Measurements from ENCODE around the gene CORIN. TPM values are rescaled to one million over a fixed set of nuclear protein-coding genes. Genes with fewer than 3 reads are reported as not detected.
"Not testable (repeated sequence)": the region's sequence is repeated elsewhere in the genome, so short reads cannot be mapped to it uniquely, and the experiment has no call there.

The CORIN gene
- total RNA-seq, 1 donor from 2014 or later: 0.61 TPM

DNA sequence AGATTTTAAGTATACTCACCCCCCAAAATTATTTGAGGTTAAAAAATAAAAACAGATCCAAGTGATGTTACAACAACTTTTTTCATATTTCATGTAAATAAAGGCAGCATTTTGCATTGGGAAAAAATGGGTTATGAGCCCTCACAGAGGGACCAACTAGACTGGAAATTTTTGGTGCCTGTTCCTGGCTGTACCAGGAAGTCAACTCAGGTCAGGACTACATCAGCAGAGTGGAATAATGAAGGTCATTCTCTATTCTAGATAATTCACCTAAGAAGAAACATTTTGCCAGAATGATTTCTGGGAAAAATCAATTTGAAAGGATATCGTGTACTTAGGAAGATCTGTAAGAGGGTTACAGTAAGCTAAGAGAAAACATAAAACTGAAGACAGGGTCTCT is 66.8 kb downstream of the CORIN start:
- no peak for DNase-seq (ENCODE audit: low spot score)

DNA sequence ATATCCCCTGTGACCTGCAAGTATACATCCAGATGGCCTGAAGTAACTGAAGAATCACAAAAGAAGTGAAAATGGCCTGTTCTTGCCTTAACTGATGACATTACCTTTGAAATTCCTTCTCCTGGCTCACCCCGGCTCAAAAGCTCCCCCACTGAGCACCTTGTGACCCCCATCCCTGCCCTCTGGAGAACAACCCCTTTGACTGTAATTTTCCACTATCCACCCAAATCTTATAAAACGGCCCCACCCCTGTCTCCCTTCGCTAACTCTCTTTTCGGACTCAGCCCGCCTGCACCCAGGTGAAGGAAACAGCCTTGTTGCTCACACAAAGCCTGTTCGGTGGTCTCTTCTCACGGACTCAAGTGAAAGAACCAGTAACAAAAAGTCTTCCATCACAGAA is 69.9 kb downstream of the CORIN start:
- not testable (repeated sequence) for DNase-seq (ENCODE audit: low spot score)

DNA sequence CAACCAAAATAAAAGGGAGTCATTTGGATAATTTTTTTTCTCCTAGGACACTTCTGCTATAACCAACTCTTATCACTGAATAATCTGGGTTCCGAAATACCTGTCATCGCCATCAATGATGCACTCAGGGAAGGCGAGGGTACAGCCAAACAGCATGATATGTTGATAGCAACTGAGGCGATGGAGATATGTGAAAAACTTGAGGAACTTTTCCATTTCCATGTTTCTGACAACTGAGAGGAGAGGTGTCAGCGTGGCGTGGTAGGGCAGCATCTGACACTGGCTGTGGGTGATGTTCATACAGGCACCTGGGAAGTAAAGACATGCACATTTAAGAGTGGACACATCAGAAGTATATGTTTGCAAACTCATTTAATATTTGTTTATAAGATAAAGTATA is 74.6 kb downstream of the CORIN start:
- DNase-seq (ENCODE audit: low spot score): no peak

DNA sequence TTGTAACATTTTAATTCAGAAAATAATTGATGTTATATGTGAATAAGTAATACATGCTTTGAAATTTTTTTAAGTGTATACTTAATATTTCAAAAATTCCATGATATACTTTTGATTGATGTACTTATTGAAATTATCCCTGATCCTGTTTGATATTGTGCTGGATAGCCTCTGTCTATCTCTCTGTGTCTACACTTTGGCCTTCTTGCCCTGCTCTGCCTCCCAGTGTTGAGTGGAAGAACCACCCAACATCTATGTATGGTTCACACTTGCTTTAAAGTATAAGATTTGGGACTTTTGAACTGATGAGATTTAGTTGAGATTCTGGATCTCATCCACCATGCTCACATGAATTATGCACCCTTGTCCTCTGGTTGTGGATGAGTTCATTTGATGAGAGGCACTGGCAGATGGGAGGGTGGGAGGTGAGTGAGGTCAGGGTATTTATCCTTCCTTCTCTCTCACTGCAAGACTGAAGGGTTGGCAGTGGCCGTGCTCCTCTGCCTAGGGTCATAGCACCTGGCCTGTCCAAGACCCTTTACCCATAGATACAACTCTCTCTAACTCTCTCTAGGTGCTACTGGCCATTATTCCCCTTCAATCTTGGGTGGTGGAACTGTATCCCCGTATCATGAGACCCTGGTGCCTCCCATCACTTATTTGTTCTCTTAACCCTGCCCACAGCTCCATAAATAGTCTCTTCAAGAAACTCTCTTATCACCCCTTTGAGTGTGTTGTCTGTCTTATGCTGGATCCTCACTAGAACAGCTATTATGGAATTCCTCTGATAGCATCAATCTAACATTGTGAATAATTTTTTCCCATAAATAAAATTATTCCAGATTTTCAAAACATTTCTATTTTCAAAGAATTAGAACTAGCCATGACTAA is 75.2 kb downstream of the CORIN start:
- no peak for DNase-seq (ENCODE audit: low spot score)

DNA sequence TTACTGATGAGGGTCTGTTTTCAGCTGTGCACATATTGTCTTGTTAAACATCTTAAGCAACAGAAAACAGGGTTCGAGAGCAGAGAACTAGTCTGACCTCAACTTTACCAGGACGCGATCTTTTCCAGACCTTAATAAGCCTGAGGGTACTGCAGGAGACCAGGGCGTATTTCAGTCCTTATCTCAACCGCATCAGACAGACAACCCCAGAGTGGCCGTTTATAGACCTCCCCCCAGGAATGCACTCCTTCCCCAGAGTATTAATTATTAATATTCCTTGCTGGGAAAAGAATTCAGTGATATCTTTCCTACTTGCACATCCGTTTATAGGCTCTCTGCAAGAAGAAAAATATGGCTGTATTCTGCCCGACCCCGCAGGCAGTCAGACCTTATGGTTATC is 84.6 kb downstream of the CORIN start:
- not testable (repeated sequence) for DNase-seq (ENCODE audit: low spot score)

DNA sequence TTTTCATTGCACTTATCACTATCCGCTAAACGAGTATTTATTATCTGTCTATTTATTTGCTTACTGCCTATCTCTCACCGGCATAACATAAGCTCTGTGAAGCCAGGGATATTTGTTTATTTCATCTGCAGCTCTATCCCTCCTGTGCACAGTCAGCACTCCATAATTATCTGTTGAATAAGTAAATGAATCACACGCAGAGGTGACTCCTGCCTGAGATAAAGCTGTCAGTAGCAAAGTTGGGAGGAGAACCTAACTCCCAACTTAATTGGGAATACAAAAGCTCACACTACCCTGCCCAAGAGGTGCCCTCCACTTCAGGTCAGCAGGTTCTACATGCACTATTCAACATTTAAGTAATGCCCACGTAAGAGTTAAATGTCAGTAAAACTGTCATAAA is 85.7 kb downstream of the CORIN start:
- no peak for DNase-seq (ENCODE audit: low spot score)

DNA sequence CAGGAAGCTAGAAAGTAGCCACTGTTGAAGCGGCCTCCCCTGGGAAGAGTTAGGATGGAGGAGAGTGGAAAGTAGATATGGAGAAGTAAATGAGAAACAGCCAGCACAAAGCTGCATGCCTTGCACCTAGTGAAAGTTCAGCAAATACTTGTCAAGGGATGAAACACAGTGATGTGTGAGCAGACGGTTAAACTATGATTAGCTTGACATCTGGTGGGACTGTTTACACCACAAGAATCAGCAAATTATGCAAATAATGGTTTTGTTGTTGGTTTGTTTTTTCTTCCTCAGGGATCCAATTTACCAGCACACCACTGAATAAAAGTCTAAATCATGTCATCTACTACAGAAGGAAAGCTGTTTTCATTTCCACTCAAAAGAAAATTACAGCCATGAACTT is 87.1 kb downstream of the CORIN start:
- DNase-seq (ENCODE audit: low spot score): no peak

DNA sequence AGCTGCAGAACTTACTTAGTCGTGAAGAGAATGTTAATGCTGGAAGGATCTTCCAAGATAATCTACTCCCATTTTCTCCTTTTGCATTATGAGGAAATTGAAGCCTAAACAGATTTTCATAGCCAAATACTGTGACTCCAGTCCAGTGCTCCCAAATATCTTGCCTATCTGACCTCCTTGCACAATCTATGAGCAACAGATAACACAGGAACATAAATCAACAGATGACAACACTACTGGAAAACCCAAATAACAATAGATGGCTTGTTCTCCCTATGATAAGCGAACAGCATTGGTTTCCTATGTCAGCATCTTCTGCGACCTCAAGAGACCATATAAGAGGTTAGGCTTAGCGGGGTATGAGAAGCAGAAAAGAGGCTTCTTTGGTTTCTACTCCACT is 88.0 kb downstream of the CORIN start:
- DNase-seq (ENCODE audit: low spot score): no peak

DNA sequence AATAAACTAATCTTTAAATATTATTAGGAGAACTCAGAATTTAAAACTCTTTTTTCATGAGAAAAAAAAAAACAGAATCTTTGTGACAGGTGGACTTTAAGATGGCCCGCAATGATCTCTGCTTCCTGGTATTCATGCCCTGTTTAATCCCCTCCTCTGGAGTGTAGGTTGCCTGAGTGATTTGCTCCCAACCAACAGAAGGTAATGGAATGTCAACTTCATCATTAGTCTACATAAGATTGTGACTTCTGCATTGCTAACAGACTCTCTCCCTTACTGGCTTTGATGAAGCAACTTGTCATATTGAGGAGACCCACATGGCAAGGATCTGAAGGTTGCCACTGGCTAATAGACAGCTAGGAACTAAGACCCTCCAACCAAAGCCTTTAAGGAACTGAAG is 88.8 kb downstream of the CORIN start:
- no peak for DNase-seq (ENCODE audit: low spot score)

DNA sequence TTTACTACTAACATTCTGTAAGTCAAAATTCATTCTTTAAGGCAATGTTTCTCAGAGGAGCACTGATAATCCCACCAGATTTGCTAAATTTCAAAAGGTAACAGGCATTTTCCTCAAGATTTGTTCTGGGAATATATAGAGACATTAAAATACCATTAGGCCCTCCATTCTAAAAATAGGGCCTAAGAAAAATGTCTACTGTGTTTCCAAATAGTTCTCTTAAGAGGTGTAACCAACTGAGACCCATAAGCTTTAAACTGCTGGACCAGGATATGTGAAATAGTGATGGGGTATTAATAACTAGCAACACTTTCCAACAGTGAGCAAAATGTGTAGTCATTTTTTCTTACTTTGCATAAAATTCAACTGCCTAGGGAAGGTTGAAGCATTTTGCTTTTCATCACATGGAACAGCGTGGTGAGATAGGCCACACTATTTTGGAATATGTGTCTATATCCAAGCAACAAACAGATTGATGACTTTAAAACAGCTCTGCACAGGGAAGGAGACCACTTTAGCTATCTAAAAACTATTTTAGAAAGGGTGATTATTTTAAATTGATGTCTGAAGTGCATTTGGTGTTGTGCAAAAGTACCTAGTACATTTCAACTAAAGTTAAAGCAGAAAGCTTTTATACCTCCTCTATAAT is 89.9 kb downstream of the CORIN start:
- DNase-seq (ENCODE audit: low spot score): no peak

DNA sequence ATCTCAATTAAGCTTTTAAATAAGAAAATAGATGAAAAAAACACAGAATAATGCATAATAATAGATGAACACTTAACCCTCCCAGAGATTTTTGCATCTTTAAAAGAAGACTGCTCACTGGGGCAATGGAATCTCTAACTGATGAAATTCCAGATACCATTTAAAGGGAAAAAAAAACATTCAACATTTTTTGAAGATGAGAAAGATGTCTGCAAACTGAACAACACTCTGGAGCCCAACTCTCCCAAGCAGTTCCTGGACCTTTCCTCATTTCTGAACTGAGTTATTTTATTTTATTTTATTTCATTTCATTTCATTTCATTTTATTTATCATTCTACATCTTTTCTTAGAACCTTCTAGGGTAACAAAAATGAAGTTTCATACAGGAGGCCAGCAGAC is 90.7 kb downstream of the CORIN start:
- no peak for DNase-seq (ENCODE audit: low spot score)

DNA sequence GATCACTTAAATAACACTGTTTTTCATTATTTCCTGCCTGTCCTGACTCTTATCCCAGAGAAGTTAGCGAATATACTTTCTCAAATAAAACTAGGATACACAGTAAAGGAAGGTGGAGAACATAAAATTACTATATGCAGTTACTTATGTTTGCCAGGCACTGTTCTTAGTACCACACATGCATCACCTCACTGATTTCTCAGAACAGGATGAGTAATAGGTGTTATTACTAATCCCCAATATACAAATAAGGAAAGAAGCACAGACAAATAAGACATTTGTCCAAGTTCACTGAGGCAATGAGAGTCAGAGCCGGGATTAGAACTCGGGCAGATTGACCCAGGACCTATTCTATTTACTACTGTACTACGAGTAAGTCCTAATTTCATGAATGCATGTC is 91.7 kb downstream of the CORIN start:
- DNase-seq (ENCODE audit: low spot score): no peak

DNA sequence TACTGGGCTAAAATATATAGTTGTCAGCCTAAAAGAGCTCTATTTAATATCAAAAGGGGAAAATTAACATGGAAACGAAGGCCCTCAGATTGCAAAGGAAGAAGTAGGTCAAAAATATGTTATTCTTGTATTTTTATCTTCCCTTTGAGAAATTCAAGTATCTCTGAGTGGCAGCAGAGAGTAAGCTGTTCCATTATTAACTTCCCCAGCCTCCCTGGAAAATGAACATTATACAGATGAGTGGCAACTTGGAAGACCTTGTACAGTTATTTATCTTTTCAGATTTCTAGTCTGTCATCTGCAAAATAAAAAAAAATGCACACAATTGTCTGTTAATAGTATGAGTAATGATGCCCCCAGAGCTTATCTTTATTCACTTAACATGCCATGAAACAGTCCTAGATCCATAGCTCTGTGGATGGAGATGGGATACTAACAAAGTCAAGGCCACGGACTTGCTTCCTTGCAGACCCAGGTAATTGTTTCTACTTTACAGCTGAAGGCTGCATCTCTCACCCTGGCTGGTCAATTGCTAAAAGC is 93.0 kb downstream of the CORIN start:
- no peak for DNase-seq (ENCODE audit: low spot score)

DNA sequence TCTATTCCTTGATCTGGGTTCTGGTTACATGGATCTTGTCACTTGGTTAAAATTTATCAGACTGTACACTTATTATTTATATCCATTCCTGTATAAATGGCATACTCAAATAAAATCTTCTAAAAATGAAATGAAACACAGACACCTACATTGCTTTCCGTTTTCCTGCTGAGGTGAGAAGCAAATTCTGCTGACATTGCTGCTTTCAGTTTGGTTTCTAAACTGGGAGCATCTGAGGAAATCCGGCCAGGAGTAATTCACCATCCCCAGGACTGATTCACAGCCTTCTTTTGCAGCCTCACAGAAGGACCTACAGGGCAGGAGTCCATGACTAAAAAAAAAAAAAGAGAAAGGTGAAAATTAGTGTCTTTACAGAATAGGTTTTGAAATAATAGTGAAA is 93.6 kb downstream of the CORIN start:
- no peak for DNase-seq (ENCODE audit: low spot score)

DNA sequence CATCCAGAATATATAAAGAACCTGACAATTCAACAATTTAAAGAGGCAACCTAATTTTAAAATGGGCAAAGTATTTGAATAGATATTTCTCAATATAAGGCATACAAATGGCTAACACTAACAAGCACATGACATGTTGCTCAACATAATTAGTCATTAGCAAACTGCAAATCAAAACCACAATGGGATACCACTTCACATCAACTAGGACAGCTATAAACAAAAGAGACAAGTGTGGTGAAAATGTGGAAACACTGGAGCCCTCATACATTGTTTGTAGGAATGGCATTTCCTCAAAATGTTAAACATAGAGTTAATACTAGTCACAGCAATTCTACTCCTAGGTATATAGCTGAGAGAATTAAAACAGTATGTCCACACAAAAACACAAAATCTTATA is 96.7 kb downstream of the CORIN start:
- no peak for DNase-seq (ENCODE audit: low spot score)

DNA sequence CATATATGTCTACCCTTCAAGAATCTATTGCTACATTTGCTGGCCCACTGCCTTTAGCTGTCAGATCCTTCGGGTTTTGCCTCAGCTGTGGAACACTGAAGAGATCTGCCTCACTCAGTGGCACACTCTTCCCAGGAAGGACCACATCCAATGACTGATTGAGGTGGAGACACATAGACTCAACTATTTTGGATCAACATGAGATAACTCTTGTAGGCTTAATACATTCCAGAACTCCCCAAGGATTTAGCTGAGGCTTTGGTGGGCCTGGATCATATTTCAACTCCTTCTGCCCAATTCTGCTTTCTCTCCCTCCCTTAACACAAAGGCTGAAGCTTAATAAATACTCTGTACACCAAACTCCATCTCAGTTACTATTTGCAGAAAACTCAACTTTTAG is 100.5 kb downstream of the CORIN start:
- no peak for DNase-seq (ENCODE audit: low spot score)

DNA sequence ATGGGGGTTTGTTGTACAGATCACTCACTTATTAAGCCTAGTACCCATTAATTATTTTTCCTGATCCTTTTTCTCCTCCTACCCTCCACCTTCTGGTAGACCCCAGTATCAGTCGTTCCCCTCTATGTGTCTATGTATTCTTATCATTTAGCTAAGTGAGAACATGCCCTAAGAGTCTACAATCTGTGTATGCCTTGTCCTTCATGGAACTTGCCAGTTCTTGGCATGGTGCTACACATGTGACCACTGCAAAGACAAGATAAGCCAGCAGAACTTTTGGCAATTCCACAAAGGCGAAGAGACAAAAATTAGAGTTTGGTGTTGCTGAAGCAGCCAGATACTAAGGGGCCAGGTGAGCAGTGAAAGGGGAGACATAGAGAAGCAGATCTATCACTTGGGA is 101.3 kb downstream of the CORIN start:
- no peak for DNase-seq (ENCODE audit: low spot score)

DNA sequence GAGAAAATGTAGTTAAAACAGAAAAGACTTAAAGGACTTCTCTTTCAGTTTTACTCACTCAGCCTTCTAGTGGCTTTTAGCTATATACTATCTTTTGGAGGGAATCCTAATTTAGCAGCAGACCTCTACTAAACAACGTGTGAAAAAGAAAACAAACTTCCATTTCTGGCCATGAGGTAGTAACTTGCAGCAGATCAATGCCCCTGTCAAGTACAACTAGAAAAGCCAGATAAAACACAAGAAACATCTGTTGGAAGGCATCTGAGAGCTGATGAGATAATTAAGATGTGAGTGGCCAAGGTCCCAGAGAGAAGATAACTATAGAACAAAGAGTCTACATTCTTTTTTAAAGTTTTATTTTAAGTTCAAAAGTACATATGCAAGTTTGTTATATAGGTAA is 101.7 kb downstream of the CORIN start:
- DNase-seq (ENCODE audit: low spot score): no peak

DNA sequence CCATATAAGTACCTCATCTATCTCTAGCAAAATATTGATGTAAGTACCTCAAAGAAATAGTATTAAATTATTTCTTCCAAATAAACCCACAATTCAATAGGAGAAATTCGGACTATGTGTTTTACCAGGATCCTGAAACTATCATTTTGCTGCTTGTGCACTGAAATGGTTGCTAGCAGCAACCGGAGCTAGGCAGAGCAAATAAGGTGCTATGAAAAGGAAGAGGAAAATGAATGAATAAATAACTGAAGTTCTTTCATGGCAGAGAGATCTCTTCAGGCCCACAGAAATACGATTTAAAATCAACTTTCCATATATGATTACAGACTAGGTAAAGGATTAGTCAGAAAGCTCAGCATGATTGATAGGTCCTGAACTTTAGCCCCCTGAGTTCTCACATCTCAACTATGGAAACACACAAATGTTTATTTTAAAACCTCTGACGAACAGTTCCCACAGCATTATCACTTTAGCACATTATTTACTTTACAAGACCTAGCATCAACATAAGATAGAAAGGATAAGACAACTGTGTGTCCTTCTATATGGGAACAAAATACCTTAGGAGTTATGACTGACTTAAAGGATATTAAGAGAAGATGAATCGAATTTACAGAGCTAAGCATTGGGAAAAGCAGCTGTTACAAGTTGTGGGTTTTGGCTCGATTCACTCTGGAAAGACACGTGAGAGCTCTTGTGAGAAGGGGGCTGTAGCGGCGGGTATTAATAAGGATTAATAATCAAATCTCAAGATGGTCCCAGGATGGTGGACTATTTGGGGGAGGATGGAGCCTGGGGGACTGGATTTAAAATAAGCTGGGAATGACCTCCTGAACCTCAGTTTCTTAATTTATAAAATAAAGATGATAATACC is 104.3 kb downstream of the CORIN start:
- no peak for DNase-seq (ENCODE audit: low spot score)

DNA sequence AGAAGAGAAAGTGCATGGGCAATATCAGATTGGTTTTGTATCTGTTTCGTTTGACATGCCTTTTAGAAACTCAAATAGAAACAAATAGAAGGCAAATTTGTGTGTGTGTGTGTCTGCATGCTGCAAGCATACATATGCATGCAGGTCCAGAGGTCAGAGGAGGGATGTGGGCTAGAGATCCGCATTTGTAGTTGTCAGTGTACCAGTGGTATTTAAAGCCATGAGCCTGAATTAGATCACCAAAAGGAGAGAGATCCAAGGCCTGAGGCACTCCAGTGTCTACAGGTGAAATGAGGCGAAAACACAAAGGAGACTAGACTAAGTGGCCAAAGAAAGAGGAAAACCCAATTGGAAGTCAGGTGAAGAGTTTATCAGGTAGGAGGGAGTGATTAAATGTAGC is 106.7 kb downstream of the CORIN start:
- no peak for DNase-seq (ENCODE audit: low spot score)

DNA sequence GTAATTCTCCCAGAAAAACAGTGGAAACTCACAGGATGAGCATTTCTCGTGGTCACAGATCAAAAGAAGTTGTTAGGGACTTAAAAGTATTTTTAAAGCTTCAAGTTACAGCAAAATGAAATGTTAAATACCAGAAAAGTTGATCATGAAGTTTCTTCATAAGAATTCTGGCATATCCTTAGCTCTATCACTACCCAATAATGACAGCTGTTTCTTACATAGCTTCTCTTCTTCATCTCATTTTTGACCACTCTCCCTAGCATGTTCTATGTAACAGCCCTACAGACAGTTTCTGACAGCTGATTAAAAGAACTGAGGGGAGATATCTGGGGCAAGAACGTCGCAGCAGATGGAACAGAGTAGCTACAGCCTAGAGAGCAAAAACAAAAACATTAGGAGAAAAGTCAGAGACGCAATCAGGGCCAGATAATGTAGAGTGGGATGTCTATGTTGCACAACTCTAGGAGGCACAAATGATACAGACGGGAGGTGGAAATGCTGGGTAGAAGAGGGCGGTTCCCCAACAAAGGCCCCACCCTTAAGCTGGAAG is 108.7 kb downstream of the CORIN start:
- no peak for DNase-seq (ENCODE audit: low spot score)
